RWPE1 (cell line): ENCODE measurements around the gene CRABP2.

Experiments used
- CTCF ChIA-PET: fragments of 350-600 bp; sonication (Branson Sonifier 250); formaldehyde crosslinking; extraction: SDS; loops from one replicate; lab custom pipeline; 2021; lab: Yijun Ruan, JAX
- POLR2A ChIA-PET: fragments of 400-600 bp; formaldehyde crosslinking; extraction: SDS; loops from one replicate; lab custom pipeline; 2020; ENCODE audit warnings: antibody characterized with exemption; ENCODE audit not compliant: low non-redundant PET; lab: Yijun Ruan, JAX
- DNase-seq: peaks from one replicate; pipeline ENCODE4 v3.0.0; 2012; ENCODE audit warnings: low spot score
- H3K27ac ChIP-seq: fragments of 450-650 bp; 2 replicates; pipeline ENCODE4 v1.5.1; 2017
- TF ChIP-seq, protein P1 (sequence below): fragments of 450-650 bp; conservative IDR thresholded peaks from 2 replicates; pipeline ENCODE4 v1.5.1; 2017; ENCODE audit warnings: low read depth, mild to moderate bottlenecking

CRABP2 gene

DNA sequence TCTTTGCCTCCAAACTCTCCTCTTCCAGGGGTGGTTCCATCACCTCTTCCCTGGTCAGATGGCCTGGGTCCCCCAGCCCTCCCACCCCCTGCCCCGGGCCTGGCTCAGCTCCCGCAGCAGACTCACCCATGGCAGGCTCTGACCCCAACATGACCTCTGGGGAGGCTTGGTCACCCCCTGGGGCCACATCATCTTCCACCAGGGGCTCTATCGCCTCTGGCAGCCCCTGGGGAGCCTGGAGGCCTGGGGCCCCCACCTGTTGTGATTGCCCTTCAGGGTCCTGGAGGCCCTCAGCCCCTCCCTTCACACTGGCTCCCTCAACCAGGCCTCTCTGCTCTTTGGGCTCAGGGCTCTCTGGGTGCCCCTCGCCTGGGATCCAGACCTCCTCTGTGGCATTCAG, 34.6 kb downstream of the CRABP2 start:
- POLR2A ChIA-PET = no interaction called here
- DNase-seq = no peak
- H3K27ac ChIP-seq = no peak overlapping the region
- CTCF ChIA-PET = interaction anchor here (0.6 to 1.0 kb wide), 3 partner anchors 27 to 219 kb away, joined by 3 to 6 read pairs (median 3); no protein-coding TSS in a partner anchor
- TF ChIP-seq, protein P1, sequence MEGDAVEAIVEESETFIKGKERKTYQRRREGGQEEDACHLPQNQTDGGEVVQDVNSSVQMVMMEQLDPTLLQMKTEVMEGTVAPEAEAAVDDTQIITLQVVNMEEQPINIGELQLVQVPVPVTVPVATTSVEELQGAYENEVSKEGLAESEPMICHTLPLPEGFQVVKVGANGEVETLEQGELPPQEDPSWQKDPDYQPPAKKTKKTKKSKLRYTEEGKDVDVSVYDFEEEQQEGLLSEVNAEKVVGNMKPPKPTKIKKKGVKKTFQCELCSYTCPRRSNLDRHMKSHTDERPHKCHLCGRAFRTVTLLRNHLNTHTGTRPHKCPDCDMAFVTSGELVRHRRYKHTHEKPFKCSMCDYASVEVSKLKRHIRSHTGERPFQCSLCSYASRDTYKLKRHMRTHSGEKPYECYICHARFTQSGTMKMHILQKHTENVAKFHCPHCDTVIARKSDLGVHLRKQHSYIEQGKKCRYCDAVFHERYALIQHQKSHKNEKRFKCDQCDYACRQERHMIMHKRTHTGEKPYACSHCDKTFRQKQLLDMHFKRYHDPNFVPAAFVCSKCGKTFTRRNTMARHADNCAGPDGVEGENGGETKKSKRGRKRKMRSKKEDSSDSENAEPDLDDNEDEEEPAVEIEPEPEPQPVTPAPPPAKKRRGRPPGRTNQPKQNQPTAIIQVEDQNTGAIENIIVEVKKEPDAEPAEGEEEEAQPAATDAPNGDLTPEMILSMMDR = no peak

DNA sequence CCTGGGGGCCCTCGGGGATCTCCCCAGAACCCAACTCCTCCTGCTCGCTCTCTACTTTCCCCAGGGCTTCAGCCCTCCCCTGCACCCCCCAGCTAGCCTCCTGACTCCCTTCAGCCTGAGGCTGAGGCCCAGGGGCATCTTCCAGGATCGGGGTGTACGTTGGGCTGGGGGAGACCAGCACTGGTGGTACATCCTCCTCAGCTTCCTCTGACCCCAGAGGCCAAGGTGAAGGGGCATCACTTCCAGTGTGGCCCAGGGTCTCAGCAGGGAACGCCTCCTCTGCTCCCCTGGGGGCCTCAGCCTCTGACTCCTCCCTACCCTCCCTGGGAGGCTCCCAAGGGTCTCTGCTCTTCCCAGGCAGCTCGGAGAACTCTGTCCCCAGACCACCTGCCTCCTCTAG, 35.0 kb downstream of the CRABP2 start:
- H3K27ac ChIP-seq = no peak overlapping the region
- TF ChIP-seq, protein P1 = no peak
- CTCF ChIA-PET = interaction anchor here (0.6 kb wide), 1 partner anchor 82 kb away, joined by 3 read pairs; no protein-coding TSS in a partner anchor
- no peak for DNase-seq
- POLR2A ChIA-PET = no interaction called here

DNA sequence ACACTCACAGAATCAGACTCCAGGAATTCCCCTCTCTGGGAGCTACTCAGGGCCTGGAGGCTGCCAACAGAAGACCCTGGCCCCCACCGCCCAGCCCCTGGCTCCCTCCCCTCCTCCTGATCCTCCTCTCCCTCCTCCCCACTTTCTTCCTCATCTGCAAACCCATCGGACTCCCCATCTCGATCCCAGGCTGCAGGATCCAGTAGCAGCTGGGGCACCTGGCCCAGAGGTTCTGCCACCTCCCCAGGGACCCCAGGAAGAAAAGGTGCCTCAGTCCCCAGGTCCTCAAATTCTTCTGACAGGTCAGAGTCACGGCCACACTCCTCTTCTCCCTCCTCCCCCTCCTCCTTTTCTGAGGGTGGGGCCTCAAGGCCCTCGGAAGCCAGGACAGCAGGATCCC, 35.6 kb downstream of the CRABP2 start:
- H3K27ac ChIP-seq = no peak overlapping the region
- TF ChIP-seq, protein P1 = no peak
- DNase-seq = no peak
- ChIA-PET CTCF (no interaction called here), POLR2A (no interaction called here)

DNA sequence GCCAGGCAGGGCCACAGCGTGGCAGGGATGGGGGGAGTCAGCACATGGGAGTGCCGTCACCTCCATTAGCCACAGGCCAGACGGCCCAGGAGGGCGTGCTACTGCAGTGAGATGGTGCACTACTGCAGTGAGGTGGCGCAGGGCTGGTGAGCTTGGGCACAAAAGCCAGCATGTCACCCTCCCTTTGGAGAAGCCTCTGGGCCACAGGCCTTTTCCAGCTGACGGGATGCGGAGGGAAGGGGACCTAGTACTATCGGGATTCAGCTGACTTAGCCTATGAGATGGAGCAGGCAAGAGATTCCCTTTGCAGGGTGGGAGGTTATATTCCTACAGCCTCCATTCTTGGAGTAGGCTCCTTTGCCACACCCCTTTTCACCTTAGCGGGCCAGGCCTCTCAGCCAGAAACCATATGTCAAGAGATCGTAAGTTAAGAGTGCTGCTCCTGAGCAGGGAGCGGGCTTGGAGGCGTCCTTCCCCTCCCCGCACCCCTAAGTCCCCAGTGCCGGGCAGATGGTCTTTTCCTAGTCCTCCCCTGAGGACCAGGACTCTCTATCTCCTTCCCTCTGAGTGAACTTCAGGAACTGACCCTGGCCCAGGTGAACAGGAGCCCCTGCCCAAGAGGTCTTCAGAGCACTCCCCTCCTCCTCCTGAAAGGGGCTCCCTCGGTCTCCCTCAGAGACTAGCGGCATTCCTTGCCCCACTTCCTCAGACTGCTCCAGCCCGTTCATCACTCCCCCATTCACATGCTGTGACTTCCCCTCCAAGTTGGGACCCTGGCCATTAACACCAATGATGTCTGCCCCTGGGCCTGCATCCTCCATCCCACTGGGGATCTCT, 36.4 kb downstream of the CRABP2 start:
- CTCF ChIA-PET = no interaction called here
- TF ChIP-seq, protein P1 = no peak
- no peak for DNase-seq
- no peak overlapping the region for H3K27ac ChIP-seq
- POLR2A ChIA-PET = no interaction called here

DNA sequence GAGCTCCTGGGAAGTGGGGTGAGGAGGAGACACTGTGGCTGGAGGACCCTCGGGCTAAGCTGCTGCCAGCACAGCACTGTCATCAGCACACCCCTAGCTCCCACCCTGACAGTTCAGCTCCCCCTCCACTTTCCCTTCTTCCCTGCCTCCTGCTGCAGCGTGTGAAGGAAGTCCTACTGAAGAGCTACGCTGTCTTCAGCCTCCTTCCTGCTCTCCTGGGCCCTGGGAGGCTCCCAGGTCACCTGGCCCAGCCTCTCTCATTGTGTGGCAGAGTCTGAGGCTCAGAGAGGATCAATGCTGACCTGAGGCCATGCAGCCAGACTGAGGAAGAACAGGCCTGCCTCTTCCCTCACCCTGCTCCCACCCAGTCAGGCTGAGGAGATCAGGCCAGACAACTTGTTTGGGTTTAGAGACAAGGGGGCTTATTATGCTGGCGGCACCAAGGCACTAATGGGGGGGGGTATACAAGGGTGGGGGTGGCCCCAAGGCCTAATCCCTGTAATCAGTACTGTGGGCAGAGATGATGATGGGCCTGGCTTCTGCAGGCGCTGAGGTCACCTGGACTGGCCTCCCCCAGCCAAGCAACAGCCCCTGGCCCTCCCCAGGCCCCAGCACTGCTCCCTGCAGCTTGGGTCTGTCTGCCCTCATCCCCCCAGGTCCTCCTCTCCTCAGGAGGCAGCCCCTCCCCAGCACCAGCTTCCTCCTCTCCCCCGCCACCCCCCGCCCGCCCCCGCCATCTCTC, 37.2 kb downstream of the CRABP2 start:
- H3K27ac ChIP-seq = no peak overlapping the region
- TF ChIP-seq, protein P1 = no peak
- POLR2A ChIA-PET = no interaction called here
- CTCF ChIA-PET = interaction anchor here (0.9 kb wide), 1 partner anchor 10 kb away, joined by 3 read pairs; no protein-coding TSS in a partner anchor
- no peak for DNase-seq

DNA sequence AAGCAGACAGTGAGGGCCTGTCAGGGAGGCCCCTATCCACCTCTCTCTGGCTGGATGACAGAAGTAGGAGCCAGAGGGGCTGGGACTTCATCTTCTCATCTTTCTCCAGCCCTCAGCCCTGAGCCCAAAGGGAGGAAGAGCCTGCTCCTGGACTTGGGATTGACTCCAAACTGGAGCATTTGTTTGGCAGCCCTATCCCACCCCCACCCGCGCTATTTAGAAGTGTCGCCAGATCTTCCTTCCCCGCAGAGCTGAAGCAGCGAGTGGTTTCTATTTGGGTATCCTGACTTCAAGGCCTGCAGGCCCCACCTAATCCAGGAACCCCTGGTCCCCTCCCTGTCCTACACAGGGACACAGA, 37.8 kb downstream of the CRABP2 start:
- TF ChIP-seq, protein P1 = no peak
- H3K27ac ChIP-seq = no peak overlapping the region
- no peak for DNase-seq
- POLR2A ChIA-PET = no interaction called here
- CTCF ChIA-PET = interaction anchor here (0.9 kb wide), 1 partner anchor 11 kb away, joined by 3 read pairs; no protein-coding TSS in a partner anchor
